IMR-90 (cell line): ENCODE measurements around the gene NPR2. TPM values are rescaled to one million over a fixed set of nuclear protein-coding genes. Genes with fewer than 3 reads are reported as not detected.

Experiments
- ATAC-seq: fragments of 200-7000 bp; cut with Tn5 transposase; 2 replicates; pipeline ENCODE4 v1.9.1; 2020; ENCODE audit warnings: low read depth, mild to moderate bottlenecking, moderate library complexity
- BruUV-seq: library from RNA; stranded (reverse); fragments of 400-500 nt; replicated peaks from 2 replicates; lab custom pipeline; 2021; lab: Mats Ljungman, UMichigan
- CTCF ChIA-PET: fragments of 300-600 bp; formaldehyde crosslinking; extraction: SDS; loops from one replicate; lab custom pipeline; 2021; ENCODE audit warnings: antibody characterized with exemption; lab: Yijun Ruan, JAX
- POLR2A ChIA-PET: fragments of 300-600 bp; sonication (Branson Sonifier 250); formaldehyde crosslinking; loops from one replicate; lab custom pipeline; 2022; ENCODE audit warnings: antibody characterized with exemption; ENCODE audit not compliant: unreplicated experiment; lab: Charles Lee
- DNase-seq: peaks from one replicate; pipeline ENCODE4 v3.0.0; 2013
- H2AFZ ChIP-seq: replicated peaks from 2 replicates; pipeline ENCODE3; 2013; ENCODE audit warnings: low read length, mild to moderate bottlenecking; ENCODE audit not compliant: poor library complexity
- H2AK5ac ChIP-seq: 2 replicates; pipeline ENCODE4 v1.6.1; 2013; ENCODE audit warnings: low read depth, low read length, inconsistent platforms
- H2AK9ac ChIP-seq: replicated peaks from 2 replicates; pipeline ENCODE3; 2013; ENCODE audit warnings: mild to moderate bottlenecking, low read depth, low read length, moderate library complexity; ENCODE audit not compliant: poor library complexity
- H2BK120ac ChIP-seq: 2 replicates; pipeline ENCODE4 v1.6.1; 2013; ENCODE audit warnings: low read depth, low read length, inconsistent platforms
- H2BK15ac ChIP-seq: 3 replicates; pipeline ENCODE4 v1.6.1; 2013; ENCODE audit warnings: low read depth, low read length, inconsistent platforms
- H2BK20ac ChIP-seq: 2 replicates; pipeline ENCODE4 v1.6.1; 2013; ENCODE audit warnings: low read depth, mild to moderate bottlenecking, inconsistent platforms, low read length, moderate library complexity
- H2BK5ac ChIP-seq: 2 replicates; pipeline ENCODE4 v1.6.1; 2013; ENCODE audit warnings: mild to moderate bottlenecking, low read depth, low read length, inconsistent platforms; ENCODE audit not compliant: poor library complexity, severe bottlenecking
- H3K14ac ChIP-seq: replicated peaks from 2 replicates; pipeline ENCODE4 v1.6.1; 2013; ENCODE audit warnings: low read depth, low read length, inconsistent platforms
- H3K18ac ChIP-seq: 2 replicates; pipeline ENCODE4 v1.6.1; 2013; ENCODE audit warnings: low read depth, low read length, control low read depth
- H3K23ac ChIP-seq: 2 replicates; pipeline ENCODE4 v1.6.1; 2013; ENCODE audit warnings: low read depth, low read length, inconsistent platforms
- H3K27ac ChIP-seq: 2 replicates; pipeline ENCODE4 v1.5.1; 2013; ENCODE audit warnings: mild to moderate bottlenecking, control low read depth, low read length; ENCODE audit not compliant: insufficient read depth
- H3K27me3 ChIP-seq: 2 replicates; pipeline ENCODE4 v1.6.1; 2013; ENCODE audit warnings: low read length; ENCODE audit not compliant: control insufficient read depth, insufficient read depth
- H3K36me3 ChIP-seq: 2 replicates; pipeline ENCODE4 v1.6.1; 2013; ENCODE audit warnings: low read length, mixed read lengths; ENCODE audit not compliant: control insufficient read depth, insufficient read depth
- H3K4ac ChIP-seq: 2 replicates; pipeline ENCODE4 v1.6.1; 2013; ENCODE audit warnings: low read depth, low read length, inconsistent platforms
- H3K4me1 ChIP-seq: 2 replicates; pipeline ENCODE4 v1.6.1; 2013; ENCODE audit warnings: low read length, mixed read lengths; ENCODE audit not compliant: control insufficient read depth, insufficient read depth
- H3K4me2 ChIP-seq: 2 replicates; pipeline ENCODE4 v1.6.1; 2013; ENCODE audit warnings: low read depth, mild to moderate bottlenecking, control low read depth, low read length, moderate library complexity
- H3K4me3 ChIP-seq: 2 replicates; pipeline ENCODE4 v1.5.1; 2013; ENCODE audit warnings: low read depth, mild to moderate bottlenecking, control low read depth, low read length, moderate library complexity; ENCODE audit not compliant: insufficient read depth
- H3K56ac ChIP-seq: 2 replicates; pipeline ENCODE4 v1.6.1; 2013; ENCODE audit warnings: low read length, inconsistent platforms; ENCODE audit not compliant: insufficient read depth; ENCODE audit errors: extremely low read depth
- H3K79me1 ChIP-seq, 2 experiments: 2 replicates each; pipeline ENCODE4 v1.6.1; 2013; ENCODE audit warnings: low read length in 2 of 2, inconsistent platforms in 1 of 2, low read depth in 1 of 2
- H3K9ac ChIP-seq: 2 replicates; pipeline ENCODE4 v1.6.1; 2013; ENCODE audit warnings: low read depth, low read length, control low read depth
- H3K9me1 ChIP-seq: 2 replicates; pipeline ENCODE4 v1.6.1; 2013; ENCODE audit warnings: low read length, inconsistent platforms; ENCODE audit not compliant: insufficient read depth
- H3K9me3 ChIP-seq: 2 replicates; pipeline ENCODE4 v1.6.1; 2013; ENCODE audit warnings: low read length; ENCODE audit not compliant: control insufficient read depth, insufficient read depth
- H4K20me1 ChIP-seq: 2 replicates; pipeline ENCODE4 v1.6.1; 2013; ENCODE audit warnings: low read length, inconsistent platforms; ENCODE audit not compliant: insufficient read depth
- H4K5ac ChIP-seq: 2 replicates; pipeline ENCODE4 v1.6.1; 2013; ENCODE audit warnings: mild to moderate bottlenecking, low read depth, low read length, control low read depth
- H4K8ac ChIP-seq, 2 experiments: 2 replicates each; pipeline ENCODE4 v1.6.1; 2013; ENCODE audit warnings: low read depth in 2 of 2, low read length in 2 of 2, control low read depth in 1 of 2, inconsistent platforms in 1 of 2
- H4K91ac ChIP-seq: 2 replicates; pipeline ENCODE4 v1.6.1; 2013; ENCODE audit warnings: low read depth, low read length, inconsistent platforms; ENCODE audit not compliant: insufficient read depth
- BHLHE40 ChIP-seq: fragments of 150-350 bp; IDR thresholded peaks from 2 replicates; pipeline ENCODE4 v1.6.1; 2016; ENCODE audit warnings: mild to moderate bottlenecking, low read depth, low read length
- CEBPB ChIP-seq: IDR thresholded peaks from 2 replicates; pipeline ENCODE4 v1.6.1; 2012; ENCODE audit warnings: low read depth, low read length, improper control_type of control experiment
- CHD1 ChIP-seq: IDR thresholded peaks from 2 replicates; pipeline ENCODE4 v1.6.1; 2012; ENCODE audit warnings: low read depth, low read length, improper control_type of control experiment
- CTCF ChIP-seq: conservative IDR thresholded peaks from 2 replicates; pipeline ENCODE4 v1.5.1; 2012; ENCODE audit warnings: mild to moderate bottlenecking, low read depth, low read length, improper control_type of control experiment
- ELK1 ChIP-seq: fragments of 150-350 bp; IDR thresholded peaks from 2 replicates; pipeline ENCODE4 v1.6.1; 2016; ENCODE audit warnings: low read depth, mild to moderate bottlenecking, low read length, moderate library complexity, borderline replicate concordance
- FOS ChIP-seq: fragments of 150-350 bp; IDR thresholded peaks from 2 replicates; pipeline ENCODE4 v1.6.1; 2016; ENCODE audit warnings: low read depth, low read length
- MAFK ChIP-seq: IDR thresholded peaks from 2 replicates; pipeline ENCODE4 v1.6.1; 2012; ENCODE audit warnings: low read depth, low read length, improper control_type of control experiment
- MAZ ChIP-seq: IDR thresholded peaks from 2 replicates; pipeline ENCODE4 v1.6.1; 2012; ENCODE audit warnings: low read depth, mild to moderate bottlenecking, low read length, improper control_type of control experiment, moderate library complexity, borderline replicate concordance
- MXI1 ChIP-seq: IDR thresholded peaks from 2 replicates; pipeline ENCODE4 v1.6.1; 2012; ENCODE audit warnings: low read depth, mild to moderate bottlenecking, low read length, moderate library complexity, borderline replicate concordance
- NFE2L2 ChIP-seq: fragments of 150-350 bp; IDR thresholded peaks from 2 replicates; pipeline ENCODE4 v1.6.1; 2016; ENCODE audit warnings: low read depth, mild to moderate bottlenecking, low read length
- POLR2A ChIP-seq: IDR thresholded peaks from 2 replicates; pipeline ENCODE4 v1.6.1; 2012; ENCODE audit warnings: mild to moderate bottlenecking, low read depth, low read length
- RAD21 ChIP-seq: IDR thresholded peaks from 2 replicates; pipeline ENCODE4 v1.6.1; 2012; ENCODE audit warnings: low read length, improper control_type of control experiment
- RCOR1 ChIP-seq: IDR thresholded peaks from 2 replicates; pipeline ENCODE4 v1.6.1; 2012; ENCODE audit warnings: mild to moderate bottlenecking, low read length, improper control_type of control experiment; ENCODE audit not compliant: insufficient replicate concordance
- RFX5 ChIP-seq: IDR thresholded peaks from 2 replicates; pipeline ENCODE4 v1.8.0; 2012; ENCODE audit warnings: low read depth, mild to moderate bottlenecking, low read length, moderate library complexity
- SMC3 ChIP-seq: fragments of 150-350 bp; IDR thresholded peaks from 2 replicates; pipeline ENCODE4 v1.6.1; 2016; ENCODE audit warnings: low read depth, mild to moderate bottlenecking, antibody characterized with exemption, low read length, moderate library complexity
- WGBS, 2 experiments: methylation state at CpG; one replicate each; pipeline versions ENCODE4 v1.1.5 to v1.1.7; 2013; ENCODE audit warnings: missing lambda C conversion rate in 2 of 2; ENCODE audit not compliant: insufficient read length in 1 of 2; ENCODE audit errors: extremely low coverage in 2 of 2; 5-methylcytosine and 5-hydroxymethylcytosine counted together
- dilution Hi-C: fragments of 300-500 bp; cut with HindIII; formaldehyde crosslinking; loops from one replicate; pipeline ENCODE4 v1.14.3; 2018; ENCODE audit warnings: low sequenced_read_pairs; ENCODE audit not compliant: unreplicated experiment
- in situ Hi-C: fragments of 300-500 bp; cut with MboI; formaldehyde crosslinking; loops from 3 replicates; pipeline ENCODE4 v1.14.3; 2019; ENCODE audit warnings: low sequenced_read_pairs, inconsistent platforms, mixed read lengths
- intact Hi-C: fragments of 100-400 bp; cut with micrococcal nuclease; formaldehyde crosslinking; loops from 2 replicates; pipeline ENCODE4 v1.10.0; 2022
- polyA plus RNA-seq, 3 experiments: library from polyadenylated mRNA; depleted of rRNA; stranded (reverse); fragments of >200 nt; gene quantifications; 2 replicates each; pipeline ENCODE4 v1.2.3, GENCODE V29; 2012; ENCODE audit warnings: low replicate concordance in 1 of 3
- total RNA-seq: library from RNA; depleted of rRNA; stranded (reverse); fragments of >200 nt; gene quantifications from 2 replicates; pipeline ENCODE4 v1.2.3, GENCODE V29; 2012
- TF ChIP-seq, protein P1 (sequence below): fragments of 150-350 bp; IDR thresholded peaks from 2 replicates; pipeline ENCODE4 v1.6.1; 2017; ENCODE audit warnings: mild to moderate bottlenecking, antibody characterized with exemption, low read length, low read depth

NPR2 gene
- total and polyA plus RNA-seq, 2 of the 4 experiments (the other 2 are of a cell fraction), result 5.2 to 35.7 TPM

DNA sequence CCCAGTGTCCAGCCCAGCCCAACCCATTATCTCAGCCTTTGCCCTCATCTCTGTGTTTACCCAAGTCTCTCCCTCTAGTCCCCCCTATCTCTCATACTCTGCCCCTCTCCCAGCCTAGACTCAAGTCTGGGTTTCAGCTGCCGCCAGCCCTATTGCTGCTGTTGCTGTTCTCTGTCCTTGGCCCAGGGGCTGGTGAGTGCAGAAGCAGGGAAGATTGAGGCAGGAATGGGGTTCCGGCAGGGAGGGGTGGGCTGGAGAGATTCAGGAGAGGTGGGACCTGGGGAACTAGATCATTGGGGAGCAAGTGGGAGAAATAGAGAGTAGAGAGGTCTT lies 38.3 kb downstream of the NPR2 start:
- no peak for DNase-seq
- H4K5ac ChIP-seq, result peak overlapping the region; percentile 85
- peak overlapping the region; percentile 74 for H3K27ac ChIP-seq
- no peak overlapping the region for H2BK20ac ChIP-seq
- in situ Hi-C loops, result no loop called here
- peak overlapping the region; percentile 95 for H3K9ac ChIP-seq
- peaks cover 17% of the 10 kb centered on the region for H3K9me1 ChIP-seq
- H4K20me1 ChIP-seq, result no peaks in the 10 kb centered on the region
- peak overlapping the region; percentile 98 for H3K4me2 ChIP-seq
- peaks cover 2 to 18% of the 10 kb centered on the region in 2 experiments; a peak in 3 of 4 replicates for H3K79me1 ChIP-seq
- H3K36me3 ChIP-seq, result no peaks in the 10 kb centered on the region
- no peaks in the 10 kb centered on the region for H3K27me3 ChIP-seq
- ChIA-PET CTCF (no interaction called here), POLR2A (interaction anchor here (0.6 kb wide), 1 partner anchor 270 kb away, joined by 3 read pairs; no protein-coding TSS in a partner anchor)
- no peak for ATAC-seq
- no peaks in the 10 kb centered on the region for H3K9me3 ChIP-seq
- peak overlapping the region; percentile 91 for H3K4me3 ChIP-seq
- dilution Hi-C loops, result no loop called here
- peak overlapping the region; percentile 92 for H3K14ac ChIP-seq
- no peak overlapping the region for H2BK15ac ChIP-seq
- no TSS peak for BruUV-seq
- H3K56ac ChIP-seq, result no peak overlapping the region
- H2AK9ac ChIP-seq, result peak overlapping the region; percentile 63
- H2BK120ac ChIP-seq, result peak overlapping the region; percentile 30; the same call in 1 of the 2 replicates
- TF ChIP-seq POLR2A, result no peak
- TF ChIP-seq, protein P1, sequence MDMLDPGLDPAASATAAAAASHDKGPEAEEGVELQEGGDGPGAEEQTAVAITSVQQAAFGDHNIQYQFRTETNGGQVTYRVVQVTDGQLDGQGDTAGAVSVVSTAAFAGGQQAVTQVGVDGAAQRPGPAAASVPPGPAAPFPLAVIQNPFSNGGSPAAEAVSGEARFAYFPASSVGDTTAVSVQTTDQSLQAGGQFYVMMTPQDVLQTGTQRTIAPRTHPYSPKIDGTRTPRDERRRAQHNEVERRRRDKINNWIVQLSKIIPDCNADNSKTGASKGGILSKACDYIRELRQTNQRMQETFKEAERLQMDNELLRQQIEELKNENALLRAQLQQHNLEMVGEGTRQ, result no peak
- no peak for TF ChIP-seq RAD21
- no peak for TF ChIP-seq NFE2L2
- TF ChIP-seq FOS, result no peak
- TF ChIP-seq MAFK, result no peak
- TF ChIP-seq CTCF, result no peak
- TF ChIP-seq BHLHE40, result no peak
- TF ChIP-seq RFX5, result no peak
- no peak for TF ChIP-seq RCOR1
- no peak for TF ChIP-seq CHD1
- TF ChIP-seq ELK1, result no peak
- no peak for TF ChIP-seq MAZ
- no peak for TF ChIP-seq SMC3
- TF ChIP-seq CEBPB, result no peak
- no peak for TF ChIP-seq MXI1
- peak overlapping the region; percentile 71; the same call in 1 of the 2 replicates for H2AK5ac ChIP-seq
- peak overlapping the region; percentile 60 to 73 for H4K8ac ChIP-seq
- intact Hi-C loops, result loop anchor here (2.0 to 10.0 kb wide), 2 partner anchors 15 to 195 kb away; no protein-coding TSS in a partner anchor
- H4K91ac ChIP-seq, result peak overlapping the region; percentile 30
- H3K18ac ChIP-seq, result peak overlapping the region; percentile 59; the same call in 1 of the 2 replicates
- 70% methylated on average over 1 of the region's 2 CpGs; no CpG with 5 or more reads in 1 of the 2 experiments for WGBS, 2 experiments
- H2BK5ac ChIP-seq, result peak overlapping the region; percentile 25
- peak overlapping the region; percentile 91 for H2AFZ ChIP-seq
- H3K4me1 ChIP-seq, result peaks cover 8% of the 10 kb centered on the region
- no peak overlapping the region; the same call in 1 of the 2 replicates for H3K23ac ChIP-seq
- H3K4ac ChIP-seq, result peak overlapping the region; percentile 80
